Stimulated activated effector memory CD8-positive, alpha-beta T cell treated with anti-CD3 and anti-CD28 coated beads, Interleukin-12 subunit alpha, Interleukin-12 subunit beta, amount 100 ng/mL, for 72 hours (primary cell): Measurements from ENCODE around the gene LMOD3.
A peak's percentile ranks its signal among the peaks of the same experiment; 100 is the strongest.

ENCODE experiments used
- ATAC-seq: fragments of 150-1000 bp; cut with Tn5 transposase; 2 replicates; pipeline ENCODE4 v1.10.0; 2021
- DNase-seq, 2 donors: peaks; one replicate each; pipeline ENCODE4 v3.0.0; 2021 to 2022; ENCODE audit warnings: low spot score in 2 of 2
- H3K27ac Mint-ChIP-seq: one replicate; pipeline ENCODE4 v1.8.0; 2022; ENCODE audit warnings: mild to moderate bottlenecking, mixed read lengths
- H3K36me3 Mint-ChIP-seq: one replicate; pipeline ENCODE4 v1.8.0; 2022; ENCODE audit warnings: mild to moderate bottlenecking, mixed read lengths
- H3K4me1 Mint-ChIP-seq: one replicate; pipeline ENCODE4 v1.8.0; 2022; ENCODE audit warnings: mixed read lengths
- H3K4me3 Mint-ChIP-seq: one replicate; pipeline ENCODE4 v1.8.0; 2022; ENCODE audit warnings: mild to moderate bottlenecking, mixed read lengths
- H3K9me3 Mint-ChIP-seq: one replicate; pipeline ENCODE4 v1.8.0; 2022; ENCODE audit warnings: mixed read lengths

The LMOD3 gene

GRCh38 chr3:69122403-69122802 lies at the start of gene LMOD3:
TSS of gene LMOD3 (minus strand) at chr3:69122595. CDS start at chr3:69122386, 209 bp downstream.
- ATAC-seq, result no peak

GRCh38 chr3:69172058-69172457 lies 49.7 kb upstream of the LMOD3 start:
- Mint-ChIP-seq H3K9me3 (no peaks in the 10 kb centered on the region), H3K36me3 (peaks cover 99% of the 10 kb centered on the region), H3K27ac (no peak overlapping the region), H3K4me3 (no peak overlapping the region), H3K4me1 (peaks cover 21% of the 10 kb centered on the region)
- ATAC-seq (no peak), DNase-seq (no peak)

More at GRCh38 chr3:69122403-69122802, at the start of gene LMOD3:
- no peak for DNase-seq
- Mint-ChIP-seq H3K4me1 (no peaks in the 10 kb centered on the region), H3K9me3 (no peaks in the 10 kb centered on the region), H3K36me3 (no peaks in the 10 kb centered on the region), H3K4me3 (no peak within 1 kb of the TSS), H3K27ac (no peak within 1 kb of the TSS)

GRCh38 chr3:69166446-69166845 lies 44.1 kb upstream of the LMOD3 start:
- H3K9me3 Mint-ChIP-seq, result no peaks in the 10 kb centered on the region
- H3K4me3 Mint-ChIP-seq, result no peak overlapping the region
- H3K27ac Mint-ChIP-seq, result no peak overlapping the region
- peaks cover 11% of the 10 kb centered on the region for H3K4me1 Mint-ChIP-seq
- ATAC-seq (no peak), DNase-seq (no peak)
- H3K36me3 Mint-ChIP-seq, result peaks cover 43% of the 10 kb centered on the region

- H3K4me3 Mint-ChIP-seq, result no peak overlapping the region
- H3K27ac Mint-ChIP-seq, result peak overlapping the region; percentile 53
- H3K36me3 Mint-ChIP-seq, result peaks cover 36% of the 10 kb centered on the region
- peaks cover 15% of the 10 kb centered on the region for H3K4me1 Mint-ChIP-seq
- ATAC-seq (no peak), DNase-seq (no peak)
- H3K9me3 Mint-ChIP-seq, result no peaks in the 10 kb centered on the region
Measured at GRCh38 chr3:69165744-69166143, 43.3 kb upstream of the LMOD3 start.

GRCh38 chr3:69164296-69164695 lies 41.9 kb upstream of the LMOD3 start:
- peaks cover 21% of the 10 kb centered on the region for H3K36me3 Mint-ChIP-seq
- no peak for DNase-seq
- peaks cover 24% of the 10 kb centered on the region for H3K4me1 Mint-ChIP-seq
- no peak for ATAC-seq
- H3K9me3 Mint-ChIP-seq, result no peaks in the 10 kb centered on the region
- no peak overlapping the region for H3K4me3 Mint-ChIP-seq
- H3K27ac Mint-ChIP-seq, result peak overlapping the region; percentile 3

- ATAC-seq, result no peak
- no peak overlapping the region for H3K27ac Mint-ChIP-seq
- peaks cover 3% of the 10 kb centered on the region for H3K36me3 Mint-ChIP-seq
- H3K4me1 Mint-ChIP-seq, result peaks cover 22% of the 10 kb centered on the region
- no peak for DNase-seq
- H3K4me3 Mint-ChIP-seq, result no peak overlapping the region
- no peaks in the 10 kb centered on the region for H3K9me3 Mint-ChIP-seq
Measured at GRCh38 chr3:69162308-69162980, 40.0 kb upstream of the LMOD3 start.

GRCh38 chr3:69161587-69162307 lies 39.4 kb upstream of the LMOD3 start:
- ATAC-seq, result peak; percentile 55
- H3K9me3 Mint-ChIP-seq, result no peaks in the 10 kb centered on the region
- no peaks in the 10 kb centered on the region for H3K36me3 Mint-ChIP-seq

GRCh38 chr3:69160525-69160924 lies 38.1 kb upstream of the LMOD3 start:
- DNase-seq, result no peak
- Mint-ChIP-seq H3K4me3 (peak overlapping the region; percentile 44), H3K4me1 (peaks cover 20% of the 10 kb centered on the region), H3K9me3 (no peaks in the 10 kb centered on the region), H3K36me3 (no peaks in the 10 kb centered on the region), H3K27ac (no peak overlapping the region)
- peak; percentile 69 for ATAC-seq

More at GRCh38 chr3:69161587-69162307, 39.4 kb upstream of the LMOD3 start:
- H3K4me3 Mint-ChIP-seq, result peak overlapping the region; percentile 44
- H3K4me1 Mint-ChIP-seq, result peaks cover 20% of the 10 kb centered on the region
- H3K27ac Mint-ChIP-seq, result no peak overlapping the region
- peak in 1 of 2 donors; percentile 14 for DNase-seq

- Mint-ChIP-seq H3K9me3 (no peaks in the 10 kb centered on the region), H3K36me3 (no peaks in the 10 kb centered on the region), H3K4me3 (peak overlapping the region; percentile 44), H3K4me1 (peaks cover 20% of the 10 kb centered on the region), H3K27ac (no peak overlapping the region)
- DNase-seq (no peak), ATAC-seq (peak; percentile 57)
Measured at GRCh38 chr3:69160107-69160506, 37.7 kb upstream of the LMOD3 start.

GRCh38 chr3:69149586-69149985 lies 27.2 kb upstream of the LMOD3 start:
- Mint-ChIP-seq H3K4me3 (no peak overlapping the region), H3K36me3 (no peaks in the 10 kb centered on the region), H3K4me1 (no peaks in the 10 kb centered on the region), H3K9me3 (no peaks in the 10 kb centered on the region), H3K27ac (no peak overlapping the region)
- DNase-seq (no peak), ATAC-seq (no peak)

GRCh38 chr3:69145688-69146087 lies 23.3 kb upstream of the LMOD3 start:
- no peaks in the 10 kb centered on the region for H3K9me3 Mint-ChIP-seq
- H3K27ac Mint-ChIP-seq, result no peak overlapping the region
- H3K36me3 Mint-ChIP-seq, result no peaks in the 10 kb centered on the region
- ATAC-seq (no peak), DNase-seq (no peak)
- H3K4me1 Mint-ChIP-seq, result no peaks in the 10 kb centered on the region
- no peak overlapping the region for H3K4me3 Mint-ChIP-seq

- H3K36me3 Mint-ChIP-seq, result no peaks in the 10 kb centered on the region
- no peak overlapping the region for H3K27ac Mint-ChIP-seq
- no peak for ATAC-seq
- no peak for DNase-seq
- H3K4me1 Mint-ChIP-seq, result no peaks in the 10 kb centered on the region
- H3K9me3 Mint-ChIP-seq, result no peaks in the 10 kb centered on the region
- H3K4me3 Mint-ChIP-seq, result no peak overlapping the region
Measured at GRCh38 chr3:69144631-69145245, 22.3 kb upstream of the LMOD3 start.

GRCh38 chr3:69143612-69144011 lies 21.2 kb upstream of the LMOD3 start:
- Mint-ChIP-seq H3K4me1 (no peaks in the 10 kb centered on the region), H3K9me3 (no peaks in the 10 kb centered on the region), H3K4me3 (no peak overlapping the region), H3K36me3 (no peaks in the 10 kb centered on the region), H3K27ac (no peak overlapping the region)
- ATAC-seq, result no peak
- DNase-seq, result no peak

GRCh38 chr3:69142797-69143454 lies 20.5 kb upstream of the LMOD3 start:
- Mint-ChIP-seq H3K4me3 (no peak overlapping the region), H3K4me1 (no peaks in the 10 kb centered on the region), H3K27ac (no peak overlapping the region), H3K36me3 (no peaks in the 10 kb centered on the region), H3K9me3 (no peaks in the 10 kb centered on the region)
- ATAC-seq (no peak), DNase-seq (no peak)

GRCh38 chr3:69142090-69142489 lies 19.7 kb upstream of the LMOD3 start:
- H3K36me3 Mint-ChIP-seq, result no peaks in the 10 kb centered on the region
- no peak overlapping the region for H3K4me3 Mint-ChIP-seq
- no peak overlapping the region for H3K27ac Mint-ChIP-seq
- DNase-seq (no peak), ATAC-seq (no peak)
- H3K9me3 Mint-ChIP-seq, result no peaks in the 10 kb centered on the region
- H3K4me1 Mint-ChIP-seq, result no peaks in the 10 kb centered on the region
